Endothelial cell of umbilical vein (primary cell): Measurements from ENCODE around the gene HDAC4. TPM values are rescaled to one million over a fixed set of nuclear protein-coding genes. Genes with fewer than 3 reads are reported as not detected.

Experiments
- BruUV-seq: library from RNA; stranded (reverse); fragments of 400-500 nt; replicated peaks from 2 replicates; lab custom pipeline; 2021; lab: Mats Ljungman, UMichigan
- CTCF ChIA-PET: fragments of 300-600, 350-600 bp; sonication (Branson Sonifier 250); formaldehyde crosslinking; loops from one replicate; lab custom pipeline; 2021; ENCODE audit warnings: antibody characterized with exemption, inconsistent platforms; lab: Charles Lee
- POLR2A ChIA-PET: fragments of 300-600, 350-600 bp; sonication (Branson Sonifier 250); formaldehyde crosslinking; loops from one replicate; lab custom pipeline; 2021; ENCODE audit warnings: antibody characterized with exemption, inconsistent platforms; lab: Charles Lee
- DNase-seq: peaks from one replicate; pipeline ENCODE4 v3.0.0-alpha.2; 2011; ENCODE audit warnings: low read depth, low spot score
- FAIRE-seq: peaks from 2 replicates; lab custom pipeline; 2011; peaks lifted over from hg19 to GRCh38; lab: Jason Lieb, UNC
- H2AFZ ChIP-seq: 2 replicates; pipeline ENCODE4 v1.6.0; 2012; ENCODE audit warnings: low read depth, low read length, control low read depth, inconsistent platforms
- H3K27ac ChIP-seq: 2 replicates; pipeline ENCODE4 v1.5.1; 2011; ENCODE audit warnings: low read depth, mild to moderate bottlenecking, control low read depth, low read length, moderate library complexity; ENCODE audit not compliant: insufficient read depth
- H3K27me3 ChIP-seq, 2 experiments: 2 replicates each; pipeline versions ENCODE4 v1.6.0 to v1.6.1; 2011; ENCODE audit warnings: low read length in 2 of 2, mixed read lengths in 1 of 2; ENCODE audit not compliant: control insufficient read depth in 2 of 2, insufficient read depth in 2 of 2
- H3K36me3 ChIP-seq, 2 experiments: 2 replicates in 1 of 2; 3 replicates in 1 of 2; pipeline ENCODE4 v1.5.1; 2011; ENCODE audit warnings: low read length in 2 of 2, mild to moderate bottlenecking in 1 of 2, moderate library complexity in 1 of 2; ENCODE audit not compliant: control insufficient read depth in 2 of 2, insufficient read depth in 2 of 2; ENCODE audit errors: extremely low read depth in 1 of 2
- H3K4me1 ChIP-seq: 3 replicates; pipeline ENCODE4 v1.5.1; 2011; ENCODE audit warnings: mild to moderate bottlenecking, low read length; ENCODE audit not compliant: control insufficient read depth, insufficient read depth; ENCODE audit errors: extremely low read depth
- H3K4me2 ChIP-seq: 2 replicates; pipeline ENCODE4 v1.6.1; 2011; ENCODE audit warnings: low read length, control low read depth, mixed read lengths; ENCODE audit not compliant: insufficient read depth
- H3K4me3 ChIP-seq, 3 experiments: fragments of 200-600 bp in 1 of 3; sonication (generic), shearing (Covaris generic) in 1 of 3; replicated peaks in 1 of 3; 2 replicates each; pipeline ENCODE4 v1.5.1; 2011 to 2016; ENCODE audit warnings: control low read depth in 3 of 3, low read length in 3 of 3, mild to moderate bottlenecking in 2 of 3, inconsistent platforms in 1 of 3, low read depth in 1 of 3, moderate library complexity in 1 of 3; ENCODE audit not compliant: insufficient read depth in 1 of 3
- H3K79me2 ChIP-seq: 2 replicates; pipeline ENCODE4 v1.6.0; 2012; ENCODE audit warnings: low read length, inconsistent platforms; ENCODE audit not compliant: control insufficient read depth, insufficient read depth
- H3K9ac ChIP-seq: replicated peaks from 2 replicates; pipeline ENCODE3; 2011; ENCODE audit warnings: low read length, control low read depth; ENCODE audit not compliant: insufficient read depth; ENCODE audit errors: extremely low read depth
- H3K9me1 ChIP-seq: replicated peaks from 3 replicates; pipeline ENCODE4 v1.6.0; 2011; ENCODE audit warnings: mild to moderate bottlenecking, low read length; ENCODE audit not compliant: control insufficient read depth, insufficient read depth; ENCODE audit errors: extremely low read depth
- H3K9me3 ChIP-seq: replicated peaks from 2 replicates; pipeline ENCODE4 v1.5.1; 2012; ENCODE audit warnings: low read length, inconsistent platforms; ENCODE audit not compliant: control insufficient read depth, insufficient read depth
- H4K20me1 ChIP-seq: replicated peaks from 2 replicates; pipeline ENCODE3; 2011; ENCODE audit warnings: mild to moderate bottlenecking, low read length; ENCODE audit not compliant: control insufficient read depth, insufficient read depth; ENCODE audit errors: extremely low read depth
- EZH2 ChIP-seq: IDR thresholded peaks from 2 replicates; pipeline ENCODE4 v1.6.1; 2012; ENCODE audit warnings: borderline replicate concordance, low read depth, mild to moderate bottlenecking, moderate library complexity, low read length, inconsistent platforms; ENCODE audit not compliant: severe bottlenecking
- FOS ChIP-seq: IDR thresholded peaks from 2 replicates; pipeline ENCODE4 v1.6.1; 2011; ENCODE audit warnings: mild to moderate bottlenecking, low read length, moderate library complexity, borderline replicate concordance; ENCODE audit not compliant: insufficient read depth
- GATA2 ChIP-seq: IDR thresholded peaks from 2 replicates; pipeline ENCODE4 v1.7.0; 2011; ENCODE audit warnings: low read depth, mild to moderate bottlenecking, moderate library complexity, mixed read lengths, low read length; ENCODE audit not compliant: insufficient read length, insufficient read depth
- JUN ChIP-seq: IDR thresholded peaks from 2 replicates; pipeline ENCODE4 v1.6.1; 2011; ENCODE audit warnings: borderline replicate concordance, low read depth; ENCODE audit not compliant: insufficient read length, insufficient read depth
- MAX ChIP-seq: IDR thresholded peaks from 2 replicates; pipeline ENCODE4 v1.6.1; 2011; ENCODE audit not compliant: insufficient read depth, insufficient read length
- MYC ChIP-seq: IDR thresholded peaks from one replicate; pipeline ENCODE4 v1.6.1; 2011; ENCODE audit warnings: mild to moderate bottlenecking, low read depth, low read length
- POLR2A ChIP-seq: IDR thresholded peaks from 2 replicates; pipeline ENCODE4 v1.6.1; 2012; ENCODE audit warnings: low read depth, mild to moderate bottlenecking, control low read depth, low read length
- POLR2AphosphoS5 ChIP-seq: IDR thresholded peaks from 2 replicates; pipeline ENCODE4 v1.6.1; 2012; ENCODE audit warnings: low read depth, mild to moderate bottlenecking, control low read depth, low read length, moderate library complexity; ENCODE audit not compliant: insufficient read depth
- dilution Hi-C: fragments of 300-500 bp; cut with MboI; formaldehyde crosslinking; loops from one replicate; pipeline ENCODE4 v1.15.0; 2019; ENCODE audit warnings: low sequenced_read_pairs; ENCODE audit not compliant: extremely low pct_ligation_motif_present
- intact Hi-C: fragments of 100-400 bp; cut with micrococcal nuclease; formaldehyde crosslinking; loops from one replicate; pipeline ENCODE4 v1.10.0; 2022
- polyA plus RNA-seq, 4 experiments: library from polyadenylated mRNA; depleted of rRNA in 3 of 4; stranded (reverse) in 3 of 4; unstranded in 1 of 4; fragments of >200 nt; gene quantifications; 2 replicates each; pipeline versions ENCODE4 v1.2.1 to v1.2.3, GENCODE V29; 2011 to 2012; ENCODE audit warnings: missing spikeins in 1 of 4
- total RNA-seq: library from RNA; stranded (reverse); gene quantifications from 2 replicates; pipeline ENCODE4 v1.2.3, GENCODE V29; 2021
- TF ChIP-seq, protein P1 (sequence below), 2 donors: IDR thresholded peaks; 1 replicate in 1 of 2; 2 replicates in 1 of 2; pipeline ENCODE4 v1.5.1; 2011; ENCODE audit warnings: low read length in 2 of 2, mild to moderate bottlenecking in 2 of 2, moderate library complexity in 2 of 2, control low read depth in 1 of 2, inconsistent platforms in 1 of 2, low read depth in 1 of 2; ENCODE audit not compliant: insufficient read depth in 1 of 2; ENCODE audit errors: extremely low read depth in 1 of 2

The HDAC4 gene
- total and polyA plus RNA-seq, 2 donors (not counting 3 experiments of a cell fraction or from before 2014, with no cell fraction given) = 13.4 to 33.0 TPM

DNA sequence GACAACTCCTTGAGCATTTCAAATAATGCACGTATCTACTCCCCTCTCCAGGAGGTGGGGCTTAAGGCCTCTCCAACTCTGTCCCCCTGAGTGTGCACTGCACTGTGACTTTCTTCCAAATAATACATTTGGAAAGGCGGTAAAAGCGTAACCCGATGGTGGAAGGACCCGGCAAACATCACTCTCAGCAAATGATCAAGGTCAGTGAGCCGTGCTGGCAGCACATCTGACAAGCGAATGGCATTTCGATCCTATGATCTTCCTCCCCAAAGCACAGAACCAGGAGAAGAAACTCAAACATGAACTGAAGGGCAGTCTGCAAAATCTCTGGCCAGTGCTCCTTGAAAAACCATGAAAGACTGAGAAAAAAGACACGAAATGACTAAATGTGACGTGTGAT is 344.2 kb downstream of the HDAC4 start:
- BruUV-seq = no TSS peak
- no peaks in the 10 kb centered on the region for H3K27me3 ChIP-seq
- no peak overlapping the region for H3K9ac ChIP-seq
- H3K9me1 ChIP-seq = no peaks in the 10 kb centered on the region
- no peaks in the 10 kb centered on the region for H4K20me1 ChIP-seq
- DNase-seq = no peak
- CTCF ChIA-PET = no interaction called here
- H3K4me2 ChIP-seq = no peak overlapping the region
- no peak overlapping the region for H3K27ac ChIP-seq
- FAIRE-seq = no peak
- H3K9me3 ChIP-seq = no peaks in the 10 kb centered on the region
- H3K4me3 ChIP-seq = no peak overlapping the region
- TF ChIP-seq FOS (no peak), MYC (no peak), MAX (no peak), POLR2A (no peak), JUN (no peak), EZH2 (no peak), GATA2 (no peak), POLR2AphosphoS5 (no peak)
- TF ChIP-seq, protein P1, sequence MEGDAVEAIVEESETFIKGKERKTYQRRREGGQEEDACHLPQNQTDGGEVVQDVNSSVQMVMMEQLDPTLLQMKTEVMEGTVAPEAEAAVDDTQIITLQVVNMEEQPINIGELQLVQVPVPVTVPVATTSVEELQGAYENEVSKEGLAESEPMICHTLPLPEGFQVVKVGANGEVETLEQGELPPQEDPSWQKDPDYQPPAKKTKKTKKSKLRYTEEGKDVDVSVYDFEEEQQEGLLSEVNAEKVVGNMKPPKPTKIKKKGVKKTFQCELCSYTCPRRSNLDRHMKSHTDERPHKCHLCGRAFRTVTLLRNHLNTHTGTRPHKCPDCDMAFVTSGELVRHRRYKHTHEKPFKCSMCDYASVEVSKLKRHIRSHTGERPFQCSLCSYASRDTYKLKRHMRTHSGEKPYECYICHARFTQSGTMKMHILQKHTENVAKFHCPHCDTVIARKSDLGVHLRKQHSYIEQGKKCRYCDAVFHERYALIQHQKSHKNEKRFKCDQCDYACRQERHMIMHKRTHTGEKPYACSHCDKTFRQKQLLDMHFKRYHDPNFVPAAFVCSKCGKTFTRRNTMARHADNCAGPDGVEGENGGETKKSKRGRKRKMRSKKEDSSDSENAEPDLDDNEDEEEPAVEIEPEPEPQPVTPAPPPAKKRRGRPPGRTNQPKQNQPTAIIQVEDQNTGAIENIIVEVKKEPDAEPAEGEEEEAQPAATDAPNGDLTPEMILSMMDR (IDR thresholded peaks at IDR 0.05; ENCODE audit: extremely low read depth in 1 of 2, insufficient read depth in 1 of 2, low read depth in 1 of 2, low read length in 2 of 2) = no peak
- peaks cover 0 to 3% of the 10 kb centered on the region in 2 experiments for H3K36me3 ChIP-seq
- dilution Hi-C loops = no loop called here
- intact Hi-C loops = no loop called here
- no peaks in the 10 kb centered on the region for H3K79me2 ChIP-seq
- peaks cover 5% of the 10 kb centered on the region for H3K4me1 ChIP-seq
- POLR2A ChIA-PET = no interaction called here
- no peak overlapping the region for H2AFZ ChIP-seq
